Measurements from ENCODE around the gene TMEM126A.

- TF ChIP-seq CTCF (IDR thresholded peaks at IDR 0.05; ENCODE audit: poor library complexity, severe bottlenecking) (no peak), EZH2 (IDR thresholded peaks at IDR 0.05; ENCODE audit: borderline replicate concordance, insufficient read depth, low read length, poor library complexity, severe bottlenecking) (no peak), REST (IDR thresholded peaks at IDR 0.05; ENCODE audit: borderline replicate concordance) (no peak), POLR2AphosphoS5 (IDR thresholded peaks at IDR 0.05) (no peak)
Observed at GRCh38 chr11:85603220-85603619, 44.5 kb upstream of the TMEM126A start.

Measured in neural cell (in vitro differentiated cells).